GM18870 (cell line): ENCODE measurements around the gene MTG1.
"Not testable (repeated sequence)": the region's sequence is repeated elsewhere in the genome, so short reads cannot be mapped to it uniquely, and the experiment has no call there.

ENCODE experiments used
- ATAC-seq: cut with Tn5 transposase; IDR thresholded peaks from one replicate; pipeline ENCODE4 v1.9.1; 2021; ENCODE audit warnings: moderate library complexity; ENCODE audit not compliant: unreplicated experiment

The MTG1 gene

GRCh38 chr10:133421336-133422222 is 27.6 kb downstream of the MTG1 start:
- no peak for ATAC-seq

- ATAC-seq: no peak
These were observed 28.4 kb downstream of the MTG1 start for GRCh38 chr10:133422223-133422806.

- no peak for ATAC-seq
These were observed 29.1 kb downstream of the MTG1 start for GRCh38 chr10:133422807-133423771.

GRCh38 chr10:133424102-133424501 is 30.1 kb downstream of the MTG1 start:
- ATAC-seq: not testable (repeated sequence)

- not testable (repeated sequence) for ATAC-seq
These were observed 30.6 kb downstream of the MTG1 start, which contains the start of gene SPRN for GRCh38 chr10:133424601-133425000. Gene SPRN (minus strand): TSS chr10:133424625. CDS start chr10:133423681, 944 bp downstream.

GRCh38 chr10:133429571-133429970 is 35.6 kb downstream of the MTG1 start:
- ATAC-seq: not testable (repeated sequence)

GRCh38 chr10:133431888-133432613 is 38.1 kb downstream of the MTG1 start:
- ATAC-seq: not testable (repeated sequence)

- ATAC-seq: not testable (repeated sequence)
These were observed 38.8 kb downstream of the MTG1 start for GRCh38 chr10:133432789-133433188.

- no peak for ATAC-seq
These were observed 44.8 kb downstream of the MTG1 start for GRCh38 chr10:133438711-133439273.

- ATAC-seq: no peak
These were observed 45.8 kb downstream of the MTG1 start for GRCh38 chr10:133439517-133440461.

GRCh38 chr10:133440633-133441285 is 46.8 kb downstream of the MTG1 start:
- no peak for ATAC-seq

GRCh38 chr10:133441356-133441755 is 47.4 kb downstream of the MTG1 start:
- not testable (repeated sequence) for ATAC-seq

- ATAC-seq: no peak
These were observed 47.8 kb downstream of the MTG1 start for GRCh38 chr10:133441780-133442179.

- no peak for ATAC-seq
These were observed 48.4 kb downstream of the MTG1 start for GRCh38 chr10:133442191-133442966.

GRCh38 chr10:133442967-133443924 is 49.3 kb downstream of the MTG1 start:
- no peak for ATAC-seq
